ENCODE results near the gene NRG2. TPM values are rescaled to one million over a fixed set of nuclear protein-coding genes. Genes with fewer than 3 reads are reported as not detected.

The NRG2 gene
- total RNA-seq, 4 donors from 2014 or later, result 4.1 to 13.2 (median 7.0) TPM

- no peak for TF ChIP-seq CTCF (IDR thresholded peaks at IDR 0.05; ENCODE audit: low read depth)
Measured at GRCh38 chr5:139842321-139842720, 200.8 kb downstream of the NRG2 start.

- no peak for TF ChIP-seq CTCF (IDR thresholded peaks at IDR 0.05; ENCODE audit: low read depth)
Measured at GRCh38 chr5:139841549-139841948, 201.6 kb downstream of the NRG2 start.

GRCh38 chr5:139839918-139840317 lies 203.2 kb downstream of the NRG2 start:
- no peak for TF ChIP-seq CTCF (IDR thresholded peaks at IDR 0.05; ENCODE audit: low read depth)

- TF ChIP-seq CTCF (IDR thresholded peaks at IDR 0.05; ENCODE audit: low read depth), result no peak
Measured at GRCh38 chr5:139839232-139839815, 203.8 kb downstream of the NRG2 start.

GRCh38 chr5:139838381-139839197 lies 204.5 kb downstream of the NRG2 start:
- TF ChIP-seq CTCF (IDR thresholded peaks at IDR 0.05; ENCODE audit: low read depth), result no peak

GRCh38 chr5:139837711-139838380 lies 205.3 kb downstream of the NRG2 start:
- no peak for TF ChIP-seq CTCF (IDR thresholded peaks at IDR 0.05; ENCODE audit: low read depth)
